NCI-H748 treated with DMSO at 0.1 percent for 48 hours (cell line): Measurements from ENCODE around the gene ARPC2.

Source experiments
- DNase-seq: peaks from one replicate; lab custom pipeline; 2025; lab: John Stamatoyannopoulos, UW

ARPC2 gene

DNA sequence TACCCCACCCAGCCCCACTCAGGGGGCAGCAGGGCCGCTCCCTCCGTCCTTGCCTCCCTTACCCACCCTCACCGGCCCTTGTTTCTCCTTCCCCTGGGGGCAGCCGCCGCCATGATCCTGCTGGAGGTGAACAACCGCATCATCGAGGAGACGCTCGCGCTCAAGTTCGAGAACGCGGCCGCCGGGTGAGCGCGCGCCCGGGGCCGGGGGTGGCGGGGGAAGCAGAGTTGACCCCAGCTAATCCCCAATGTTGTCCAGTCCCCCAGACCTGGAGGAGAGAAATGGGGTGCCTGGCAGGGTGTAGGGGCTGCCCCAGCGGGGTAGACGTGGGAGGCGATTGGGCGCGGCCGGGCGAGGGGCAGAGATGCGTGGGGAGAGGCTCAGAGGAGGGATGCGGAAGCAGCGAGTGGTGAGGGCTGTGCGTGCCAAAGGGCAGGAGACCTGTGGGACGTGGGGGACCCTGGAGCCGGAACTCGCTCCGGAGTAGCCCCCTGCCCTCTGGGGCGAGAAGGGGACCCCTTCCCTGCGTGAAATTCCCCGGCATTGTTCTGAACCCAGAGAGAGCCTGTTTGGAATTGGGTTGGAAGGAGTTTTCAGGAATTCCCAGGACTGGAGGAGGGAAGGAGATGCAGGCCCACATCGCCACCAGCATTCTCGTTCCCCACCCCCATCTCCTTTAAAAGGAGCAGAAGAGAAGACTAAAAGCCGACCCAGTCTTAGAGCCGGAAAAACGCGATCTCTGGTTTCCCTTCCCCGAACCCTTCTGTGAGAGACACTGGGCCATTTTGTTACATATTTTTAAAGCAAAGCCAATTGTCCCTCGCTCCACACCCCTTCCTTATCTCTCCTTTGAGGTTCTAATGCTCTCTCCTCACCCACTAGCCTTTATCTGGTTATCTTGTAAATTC, 625 bp downstream of the ARPC2 start:
- no peak for DNase-seq

- no peak for DNase-seq
Measured at GRCh38 chr2:218218268-218219185, 1.5 kb downstream of the ARPC2 start.

DNA sequence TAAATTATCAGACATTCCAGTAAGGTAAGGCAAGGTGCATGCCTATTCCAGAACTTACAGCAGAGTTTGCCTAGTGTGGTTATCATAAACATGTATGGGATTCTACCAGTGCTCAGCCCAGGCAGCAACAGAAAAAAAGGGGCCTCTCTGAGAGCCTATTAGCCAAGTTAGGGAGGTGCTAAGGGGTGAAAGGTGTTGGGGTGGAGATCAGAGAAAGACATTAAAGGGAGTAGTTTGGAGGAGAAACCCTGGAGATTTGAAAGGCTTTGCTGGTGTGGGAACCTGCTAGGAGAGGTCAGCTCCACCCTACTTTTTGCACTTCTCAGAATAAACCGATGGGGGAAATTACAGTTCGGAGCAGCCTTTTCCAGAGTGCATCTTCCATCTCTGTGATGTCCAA, 2.9 kb downstream of the ARPC2 start:
- DNase-seq: no peak

DNA sequence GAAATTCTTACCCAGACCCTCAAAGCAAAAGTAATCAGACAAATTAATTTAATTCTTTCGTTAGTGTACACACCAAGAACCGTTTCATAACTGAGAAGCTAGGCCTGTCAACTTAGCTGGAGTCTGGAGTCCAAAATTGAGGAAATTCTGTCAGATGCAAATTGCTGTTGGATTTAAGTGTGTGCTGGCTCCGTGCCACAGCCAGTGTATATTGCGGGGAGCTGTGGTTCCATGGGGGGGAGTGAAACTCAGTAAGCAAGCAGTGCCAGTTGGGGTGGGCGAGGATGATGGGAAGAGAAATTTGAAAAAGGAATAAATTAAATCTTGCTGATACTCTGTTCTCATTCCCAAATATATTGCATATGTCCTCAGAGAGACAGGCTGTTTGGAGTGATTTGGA, 4.0 kb downstream of the ARPC2 start:
- DNase-seq: no peak

DNA sequence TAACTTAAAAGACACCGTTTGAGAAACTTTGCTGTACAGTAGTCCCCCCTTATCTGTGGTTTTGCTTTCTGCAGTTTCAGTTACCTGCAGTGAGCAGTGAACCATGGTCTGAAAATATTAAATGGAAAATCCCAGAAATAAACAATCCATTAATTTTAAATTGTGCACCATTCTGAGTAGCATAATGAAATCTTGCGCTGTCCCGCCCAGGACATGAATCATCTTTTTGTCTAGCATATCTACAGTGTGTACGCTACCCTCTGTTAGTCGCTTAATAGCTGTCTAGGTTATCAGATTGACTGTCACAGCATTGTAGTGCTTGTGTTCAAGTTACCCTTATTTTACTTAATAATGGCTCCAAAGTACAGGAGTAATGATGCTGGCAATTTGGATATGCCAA, 6.1 kb downstream of the ARPC2 start:
- no peak for DNase-seq

- DNase-seq: no peak
Measured at GRCh38 chr2:218224186-218224585, 7.2 kb downstream of the ARPC2 start.

GRCh38 chr2:218226903-218227302, 9.9 kb downstream of the ARPC2 start:
- no peak for DNase-seq

- DNase-seq: no peak
Measured at GRCh38 chr2:218228366-218229090, 11.5 kb downstream of the ARPC2 start.

GRCh38 chr2:218229239-218229638, 12.2 kb downstream of the ARPC2 start:
- DNase-seq: no peak

DNA sequence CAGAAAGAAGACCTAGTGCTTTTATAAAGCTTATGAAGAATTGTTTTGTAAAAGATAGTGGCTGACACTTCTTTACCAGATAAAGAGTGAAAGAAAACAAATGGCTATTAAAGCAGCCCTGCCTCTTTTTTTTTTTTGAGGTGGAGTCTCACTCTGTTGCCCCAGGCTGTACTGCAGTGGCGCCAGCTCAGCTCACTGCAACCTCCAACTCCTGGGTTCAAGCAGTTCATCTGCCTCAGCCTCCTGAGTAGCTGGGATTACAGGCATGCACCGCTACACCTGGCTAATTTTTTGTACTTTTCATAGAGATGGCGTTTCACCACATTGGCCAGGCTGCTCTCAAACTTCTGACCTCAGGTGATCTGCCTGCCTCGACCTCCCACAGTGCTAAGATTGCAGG, 12.9 kb downstream of the ARPC2 start:
- DNase-seq: no peak

DNA sequence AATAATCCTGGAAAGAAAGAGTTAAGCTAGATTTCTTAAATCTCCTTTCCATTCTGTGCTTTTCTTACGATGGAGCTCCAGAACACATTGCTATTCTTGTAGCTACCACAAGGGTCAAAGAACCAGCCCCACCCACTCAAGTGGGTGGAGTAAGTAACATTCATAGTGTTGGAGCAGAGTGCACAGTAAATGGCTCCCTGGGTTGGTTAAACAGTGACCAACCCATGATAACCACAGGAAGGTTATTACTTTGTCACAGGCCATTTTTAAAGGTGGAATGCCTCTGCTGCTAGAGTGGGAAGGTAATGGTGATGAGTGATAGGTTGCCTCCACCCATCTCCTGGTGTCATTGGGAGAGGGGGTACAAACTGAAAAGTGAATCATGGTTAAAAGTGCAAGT, 13.9 kb downstream of the ARPC2 start:
- DNase-seq: no peak

- DNase-seq: no peak
Measured at GRCh38 chr2:218233543-218233942, 16.6 kb downstream of the ARPC2 start.

DNA sequence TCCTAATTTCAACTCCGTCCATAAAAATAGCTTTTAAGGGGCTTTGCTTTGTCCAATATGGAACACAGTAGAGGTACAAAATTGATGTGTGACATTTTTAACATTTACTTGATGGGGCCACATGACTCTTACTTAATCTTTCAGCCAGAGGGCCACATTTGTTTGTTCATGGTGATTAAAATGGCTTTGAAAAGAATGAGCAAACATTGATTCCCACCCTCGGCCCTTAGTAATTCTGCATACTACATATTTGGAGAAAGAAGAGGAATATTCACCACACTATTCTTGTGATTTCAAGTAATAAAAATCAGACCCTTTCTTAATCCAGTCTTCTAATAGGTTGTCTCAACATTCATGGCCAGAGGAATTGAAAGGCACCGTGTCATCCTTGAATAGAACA, 17.5 kb downstream of the ARPC2 start:
- DNase-seq: no peak

- DNase-seq: no peak
Measured at GRCh38 chr2:218235017-218235416, 18.0 kb downstream of the ARPC2 start.

- DNase-seq: no peak
Measured at GRCh38 chr2:218236829-218237228, 19.8 kb downstream of the ARPC2 start.

DNA sequence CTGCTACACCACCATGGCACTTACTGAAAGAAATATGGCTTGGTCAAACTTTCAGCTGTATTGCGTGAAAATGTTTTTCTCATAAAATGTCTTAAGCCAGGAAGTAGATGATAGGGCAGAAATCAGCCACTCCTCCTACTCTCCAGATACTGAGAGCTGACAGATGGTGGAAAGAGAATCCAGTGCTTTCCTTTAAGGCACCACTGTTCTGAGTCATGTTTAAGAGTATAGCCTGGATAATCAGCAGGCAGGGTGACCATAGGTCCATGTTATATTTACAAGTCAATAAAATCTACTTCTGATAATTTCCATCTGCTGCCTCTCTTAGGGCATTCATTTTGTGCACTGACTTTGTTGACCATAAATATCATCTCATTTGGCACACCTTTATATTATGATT, 21.9 kb downstream of the ARPC2 start:
- DNase-seq: no peak

DNA sequence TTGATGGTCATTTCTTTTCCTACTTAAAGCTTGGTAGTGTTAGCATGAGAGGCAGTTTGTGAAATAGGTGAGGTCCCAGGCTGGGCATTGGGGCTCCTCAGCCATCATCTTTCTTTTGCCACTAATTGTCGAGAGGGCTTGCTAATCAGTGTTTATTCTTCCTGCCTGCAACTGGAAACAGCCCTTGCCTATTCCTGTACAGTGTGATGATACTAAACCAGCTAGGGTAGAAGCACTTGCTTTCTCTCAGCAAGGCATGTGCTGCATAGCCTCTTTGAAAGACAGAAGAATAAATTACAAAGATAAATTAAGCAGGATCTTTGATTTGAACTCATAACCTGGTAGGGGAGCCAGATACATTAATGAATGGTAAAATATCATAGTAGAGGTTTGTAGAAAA, 27.2 kb downstream of the ARPC2 start:
- no peak for DNase-seq

DNA sequence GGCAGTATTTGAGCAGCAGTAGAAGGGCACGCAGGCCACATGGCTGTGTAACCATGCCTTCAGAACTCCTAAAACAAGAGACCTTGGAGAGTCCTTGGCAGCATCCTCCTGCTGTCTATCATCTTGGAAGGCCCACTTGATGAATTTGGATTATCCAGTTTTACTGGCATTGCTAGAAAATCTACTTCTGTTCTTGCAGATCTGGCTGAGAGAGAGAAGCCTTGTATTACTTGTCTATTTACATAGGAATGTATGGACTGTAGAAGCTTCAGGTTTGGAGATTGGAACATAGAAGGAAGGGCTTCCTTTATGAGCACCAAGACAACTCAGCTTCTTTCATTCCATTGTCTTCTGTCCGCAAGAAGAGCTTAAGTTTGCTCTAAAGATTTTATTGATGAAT, 27.7 kb downstream of the ARPC2 start:
- no peak for DNase-seq

GRCh38 chr2:218245214-218245613, 28.2 kb downstream of the ARPC2 start:
- no peak for DNase-seq

GRCh38 chr2:218249691-218250090, 32.7 kb downstream of the ARPC2 start:
- DNase-seq: no peak

DNA sequence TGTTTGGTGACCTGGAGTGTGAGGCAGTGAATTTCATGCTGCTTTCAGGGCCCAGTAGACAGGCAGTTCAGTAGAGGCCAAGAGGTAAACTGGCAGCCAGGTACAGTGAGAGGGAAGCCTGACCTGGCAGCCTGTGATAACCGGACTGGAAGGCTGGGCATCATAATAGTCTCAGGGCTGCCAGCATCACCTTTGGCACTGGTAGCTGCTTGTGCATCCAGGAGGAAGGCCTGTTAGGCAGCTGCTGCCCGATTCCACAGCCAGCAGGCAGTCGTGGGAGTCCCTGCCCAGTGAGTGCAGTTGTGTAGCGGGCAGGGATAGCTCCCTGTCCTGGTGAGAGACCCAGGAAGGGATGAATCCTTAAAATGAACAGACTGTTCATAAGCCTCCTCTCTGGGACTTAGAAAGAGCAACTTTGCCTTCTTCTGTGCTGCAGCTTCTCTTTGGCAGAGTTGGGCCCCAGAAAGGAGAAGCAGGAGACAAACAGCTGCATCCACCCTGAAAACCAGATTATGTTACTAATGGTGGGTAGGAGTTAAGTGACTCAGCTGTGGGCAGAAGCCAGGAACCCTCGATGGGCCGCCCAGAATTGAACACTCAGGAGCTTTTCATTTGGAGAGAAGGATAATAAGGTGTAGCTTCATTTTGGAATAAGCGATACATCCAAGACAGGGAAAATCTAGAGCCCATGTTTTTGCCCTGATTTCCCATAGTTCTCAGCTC, 35.7 kb downstream of the ARPC2 start:
- no peak for DNase-seq

- no peak for DNase-seq
Measured at GRCh38 chr2:218253232-218253625, 36.2 kb downstream of the ARPC2 start.
